ENCODE results near the gene LYRM4.

LYRM4 gene

DNA sequence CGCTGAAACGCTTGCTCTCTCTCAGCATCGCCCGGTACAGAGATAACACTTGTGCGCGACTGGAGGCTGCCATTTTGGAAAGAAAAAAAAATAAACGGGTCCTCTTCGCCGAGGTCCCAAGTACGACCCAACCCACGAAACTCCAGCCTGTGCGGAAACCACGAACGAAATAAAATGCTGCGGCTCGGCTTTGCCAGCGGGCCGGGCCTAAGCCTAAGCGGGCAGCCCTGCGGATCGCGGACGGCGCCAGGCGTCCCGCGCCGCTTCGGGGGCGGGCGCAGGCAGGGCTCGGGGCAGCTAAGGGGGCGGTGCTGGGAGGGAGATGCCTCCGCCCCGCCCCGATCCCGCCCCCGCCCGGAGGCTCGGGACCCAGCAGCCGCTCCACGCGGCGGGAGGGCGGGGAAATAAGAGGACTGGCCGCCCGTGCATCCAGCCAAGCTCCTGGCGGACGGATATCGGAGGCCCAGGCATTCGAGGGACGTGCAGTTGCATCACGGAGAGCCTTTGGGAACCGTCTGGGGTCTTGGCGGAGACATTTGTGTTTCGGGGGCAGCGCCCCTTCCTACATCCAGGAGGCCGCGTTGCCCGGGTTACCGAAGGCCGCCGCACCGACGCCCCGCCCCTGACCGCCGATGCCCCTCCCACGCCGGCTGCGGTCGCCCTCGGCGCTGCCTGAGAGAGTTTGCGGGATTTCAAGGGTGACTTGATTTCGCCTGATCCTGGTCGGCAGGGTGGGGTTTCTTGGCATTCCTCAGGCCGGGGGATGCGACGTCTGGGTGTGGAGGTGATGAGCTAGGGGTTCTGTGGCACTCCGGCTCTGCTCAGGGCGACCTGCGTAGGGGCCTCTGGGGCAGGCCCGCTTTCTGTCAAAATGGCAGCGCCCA, at the start of gene LYRM4, which contains the start of gene FARS2 (continued):
- TF ChIP-seq KLF7 (tag by site-specific recombination; IDR thresholded peaks at IDR 0.05; ENCODE audit: borderline replicate concordance) (0 out of 2 replicates have a peak, but pooled peaks have one; percentile 55), ZNF146 (tag by site-specific recombination; IDR thresholded peaks at IDR 0.05) (no peak), ZNF174 (tag by site-specific recombination; IDR thresholded peaks at IDR 0.05) (no peak), WT1 (tag by site-specific recombination; IDR thresholded peaks at IDR 0.05) (peak; percentile 30; the same call in 1 of the 2 replicates), KLF1 (tag by site-specific recombination; IDR thresholded peaks at IDR 0.05) (peak; percentile 79), YY1 (tag by site-specific recombination; IDR thresholded peaks at IDR 0.05) (peak; percentile 97), ZNF571 (tag by site-specific recombination; IDR thresholded peaks at IDR 0.05) (no peak), ZNF629 (tag by site-specific recombination; IDR thresholded peaks at IDR 0.05) (no peak; the same call in none of the 2 replicates), ZNF501 (tag by site-specific recombination; IDR thresholded peaks at IDR 0.05) (peak; percentile 77; the same call in 1 of the 2 replicates), ZEB2 (tag by site-specific recombination; IDR thresholded peaks at IDR 0.05) (peak; percentile 95), ZNF792 (tag by site-specific recombination; IDR thresholded peaks at IDR 0.05) (no peak), KLF16 (tag by site-specific recombination; IDR thresholded peaks at IDR 0.05) (peak; percentile 54), ZNF76 (tag by site-specific recombination; IDR thresholded peaks at IDR 0.05; ENCODE audit: borderline replicate concordance, low read depth) (peak; percentile 81), ZNF677 (tag by site-specific recombination; IDR thresholded peaks at IDR 0.05) (no peak), ZBTB1 (tag by site-specific recombination; IDR thresholded peaks at IDR 0.05) (no peak), SP7 (tag by site-specific recombination; IDR thresholded peaks at IDR 0.05) (peak; percentile 73), ZNF2 (tag by site-specific recombination; IDR thresholded peaks at IDR 0.05) (peak; percentile 76; the same call in 1 of the 2 replicates), ZNF274 (IDR thresholded peaks at IDR 0.05; ENCODE audit: low read length) (no peak), ZNF274 (tag by site-specific recombination; IDR thresholded peaks at IDR 0.05; ENCODE audit: borderline replicate concordance) (no peak)
- TF ChIP-seq, protein P1, sequence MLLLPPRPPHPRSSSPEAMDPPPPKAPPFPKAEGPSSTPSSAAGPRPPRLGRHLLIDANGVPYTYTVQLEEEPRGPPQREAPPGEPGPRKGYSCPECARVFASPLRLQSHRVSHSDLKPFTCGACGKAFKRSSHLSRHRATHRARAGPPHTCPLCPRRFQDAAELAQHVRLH (tag by site-specific recombination; IDR thresholded peaks at IDR 0.05), result 0 out of 2 replicates have a peak, but pooled peaks have one; percentile 40
- TF ChIP-seq, protein P2, sequence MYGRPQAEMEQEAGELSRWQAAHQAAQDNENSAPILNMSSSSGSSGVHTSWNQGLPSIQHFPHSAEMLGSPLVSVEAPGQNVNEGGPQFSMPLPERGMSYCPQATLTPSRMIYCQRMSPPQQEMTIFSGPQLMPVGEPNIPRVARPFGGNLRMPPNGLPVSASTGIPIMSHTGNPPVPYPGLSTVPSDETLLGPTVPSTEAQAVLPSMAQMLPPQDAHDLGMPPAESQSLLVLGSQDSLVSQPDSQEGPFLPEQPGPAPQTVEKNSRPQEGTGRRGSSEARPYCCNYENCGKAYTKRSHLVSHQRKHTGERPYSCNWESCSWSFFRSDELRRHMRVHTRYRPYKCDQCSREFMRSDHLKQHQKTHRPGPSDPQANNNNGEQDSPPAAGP (tag by site-specific recombination; IDR thresholded peaks at IDR 0.05), result 0 out of 2 replicates have a peak, but pooled peaks have one; percentile 69
- TF ChIP-seq, protein P3, sequence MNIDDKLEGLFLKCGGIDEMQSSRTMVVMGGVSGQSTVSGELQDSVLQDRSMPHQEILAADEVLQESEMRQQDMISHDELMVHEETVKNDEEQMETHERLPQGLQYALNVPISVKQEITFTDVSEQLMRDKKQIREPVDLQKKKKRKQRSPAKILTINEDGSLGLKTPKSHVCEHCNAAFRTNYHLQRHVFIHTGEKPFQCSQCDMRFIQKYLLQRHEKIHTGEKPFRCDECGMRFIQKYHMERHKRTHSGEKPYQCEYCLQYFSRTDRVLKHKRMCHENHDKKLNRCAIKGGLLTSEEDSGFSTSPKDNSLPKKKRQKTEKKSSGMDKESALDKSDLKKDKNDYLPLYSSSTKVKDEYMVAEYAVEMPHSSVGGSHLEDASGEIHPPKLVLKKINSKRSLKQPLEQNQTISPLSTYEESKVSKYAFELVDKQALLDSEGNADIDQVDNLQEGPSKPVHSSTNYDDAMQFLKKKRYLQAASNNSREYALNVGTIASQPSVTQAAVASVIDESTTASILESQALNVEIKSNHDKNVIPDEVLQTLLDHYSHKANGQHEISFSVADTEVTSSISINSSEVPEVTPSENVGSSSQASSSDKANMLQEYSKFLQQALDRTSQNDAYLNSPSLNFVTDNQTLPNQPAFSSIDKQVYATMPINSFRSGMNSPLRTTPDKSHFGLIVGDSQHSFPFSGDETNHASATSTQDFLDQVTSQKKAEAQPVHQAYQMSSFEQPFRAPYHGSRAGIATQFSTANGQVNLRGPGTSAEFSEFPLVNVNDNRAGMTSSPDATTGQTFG (tag by site-specific recombination; IDR thresholded peaks at IDR 0.05; ENCODE audit: borderline replicate concordance), result 0 out of 2 replicates have a peak, but pooled peaks have one; percentile 63
- TF ChIP-seq, protein P4, sequence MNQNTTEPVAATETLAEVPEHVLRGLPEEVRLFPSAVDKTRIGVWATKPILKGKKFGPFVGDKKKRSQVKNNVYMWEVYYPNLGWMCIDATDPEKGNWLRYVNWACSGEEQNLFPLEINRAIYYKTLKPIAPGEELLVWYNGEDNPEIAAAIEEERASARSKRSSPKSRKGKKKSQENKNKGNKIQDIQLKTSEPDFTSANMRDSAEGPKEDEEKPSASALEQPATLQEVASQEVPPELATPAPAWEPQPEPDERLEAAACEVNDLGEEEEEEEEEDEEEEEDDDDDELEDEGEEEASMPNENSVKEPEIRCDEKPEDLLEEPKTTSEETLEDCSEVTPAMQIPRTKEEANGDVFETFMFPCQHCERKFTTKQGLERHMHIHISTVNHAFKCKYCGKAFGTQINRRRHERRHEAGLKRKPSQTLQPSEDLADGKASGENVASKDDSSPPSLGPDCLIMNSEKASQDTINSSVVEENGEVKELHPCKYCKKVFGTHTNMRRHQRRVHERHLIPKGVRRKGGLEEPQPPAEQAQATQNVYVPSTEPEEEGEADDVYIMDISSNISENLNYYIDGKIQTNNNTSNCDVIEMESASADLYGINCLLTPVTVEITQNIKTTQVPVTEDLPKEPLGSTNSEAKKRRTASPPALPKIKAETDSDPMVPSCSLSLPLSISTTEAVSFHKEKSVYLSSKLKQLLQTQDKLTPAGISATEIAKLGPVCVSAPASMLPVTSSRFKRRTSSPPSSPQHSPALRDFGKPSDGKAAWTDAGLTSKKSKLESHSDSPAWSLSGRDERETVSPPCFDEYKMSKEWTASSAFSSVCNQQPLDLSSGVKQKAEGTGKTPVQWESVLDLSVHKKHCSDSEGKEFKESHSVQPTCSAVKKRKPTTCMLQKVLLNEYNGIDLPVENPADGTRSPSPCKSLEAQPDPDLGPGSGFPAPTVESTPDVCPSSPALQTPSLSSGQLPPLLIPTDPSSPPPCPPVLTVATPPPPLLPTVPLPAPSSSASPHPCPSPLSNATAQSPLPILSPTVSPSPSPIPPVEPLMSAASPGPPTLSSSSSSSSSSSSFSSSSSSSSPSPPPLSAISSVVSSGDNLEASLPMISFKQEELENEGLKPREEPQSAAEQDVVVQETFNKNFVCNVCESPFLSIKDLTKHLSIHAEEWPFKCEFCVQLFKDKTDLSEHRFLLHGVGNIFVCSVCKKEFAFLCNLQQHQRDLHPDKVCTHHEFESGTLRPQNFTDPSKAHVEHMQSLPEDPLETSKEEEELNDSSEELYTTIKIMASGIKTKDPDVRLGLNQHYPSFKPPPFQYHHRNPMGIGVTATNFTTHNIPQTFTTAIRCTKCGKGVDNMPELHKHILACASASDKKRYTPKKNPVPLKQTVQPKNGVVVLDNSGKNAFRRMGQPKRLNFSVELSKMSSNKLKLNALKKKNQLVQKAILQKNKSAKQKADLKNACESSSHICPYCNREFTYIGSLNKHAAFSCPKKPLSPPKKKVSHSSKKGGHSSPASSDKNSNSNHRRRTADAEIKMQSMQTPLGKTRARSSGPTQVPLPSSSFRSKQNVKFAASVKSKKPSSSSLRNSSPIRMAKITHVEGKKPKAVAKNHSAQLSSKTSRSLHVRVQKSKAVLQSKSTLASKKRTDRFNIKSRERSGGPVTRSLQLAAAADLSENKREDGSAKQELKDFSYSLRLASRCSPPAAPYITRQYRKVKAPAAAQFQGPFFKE (tag by site-specific recombination; IDR thresholded peaks at IDR 0.05; ENCODE audit: borderline replicate concordance), result no peak
- TF ChIP-seq, protein P5, sequence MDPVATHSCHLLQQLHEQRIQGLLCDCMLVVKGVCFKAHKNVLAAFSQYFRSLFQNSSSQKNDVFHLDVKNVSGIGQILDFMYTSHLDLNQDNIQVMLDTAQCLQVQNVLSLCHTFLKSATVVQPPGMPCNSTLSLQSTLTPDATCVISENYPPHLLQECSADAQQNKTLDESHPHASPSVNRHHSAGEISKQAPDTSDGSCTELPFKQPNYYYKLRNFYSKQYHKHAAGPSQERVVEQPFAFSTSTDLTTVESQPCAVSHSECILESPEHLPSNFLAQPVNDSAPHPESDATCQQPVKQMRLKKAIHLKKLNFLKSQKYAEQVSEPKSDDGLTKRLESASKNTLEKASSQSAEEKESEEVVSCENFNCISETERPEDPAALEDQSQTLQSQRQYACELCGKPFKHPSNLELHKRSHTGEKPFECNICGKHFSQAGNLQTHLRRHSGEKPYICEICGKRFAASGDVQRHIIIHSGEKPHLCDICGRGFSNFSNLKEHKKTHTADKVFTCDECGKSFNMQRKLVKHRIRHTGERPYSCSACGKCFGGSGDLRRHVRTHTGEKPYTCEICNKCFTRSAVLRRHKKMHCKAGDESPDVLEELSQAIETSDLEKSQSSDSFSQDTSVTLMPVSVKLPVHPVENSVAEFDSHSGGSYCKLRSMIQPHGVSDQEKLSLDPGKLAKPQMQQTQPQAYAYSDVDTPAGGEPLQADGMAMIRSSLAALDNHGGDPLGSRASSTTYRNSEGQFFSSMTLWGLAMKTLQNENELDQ (tag by site-specific recombination; IDR thresholded peaks at IDR 0.05; ENCODE audit: low read depth), result no peak
- TF ChIP-seq, protein P6, sequence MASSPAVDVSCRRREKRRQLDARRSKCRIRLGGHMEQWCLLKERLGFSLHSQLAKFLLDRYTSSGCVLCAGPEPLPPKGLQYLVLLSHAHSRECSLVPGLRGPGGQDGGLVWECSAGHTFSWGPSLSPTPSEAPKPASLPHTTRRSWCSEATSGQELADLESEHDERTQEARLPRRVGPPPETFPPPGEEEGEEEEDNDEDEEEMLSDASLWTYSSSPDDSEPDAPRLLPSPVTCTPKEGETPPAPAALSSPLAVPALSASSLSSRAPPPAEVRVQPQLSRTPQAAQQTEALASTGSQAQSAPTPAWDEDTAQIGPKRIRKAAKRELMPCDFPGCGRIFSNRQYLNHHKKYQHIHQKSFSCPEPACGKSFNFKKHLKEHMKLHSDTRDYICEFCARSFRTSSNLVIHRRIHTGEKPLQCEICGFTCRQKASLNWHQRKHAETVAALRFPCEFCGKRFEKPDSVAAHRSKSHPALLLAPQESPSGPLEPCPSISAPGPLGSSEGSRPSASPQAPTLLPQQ (tag by site-specific recombination; IDR thresholded peaks at IDR 0.05), result peak; percentile 61; the same call in 1 of the 2 replicates

All from HEK293 (cell line).